H1 (cell line): ENCODE results near the gene ARHGAP15. TPM values are rescaled to one million over a fixed set of nuclear protein-coding genes. Genes with fewer than 3 reads are reported as not detected.

Experiments used
- BRCA1 ChIP-seq: IDR thresholded peaks from 2 replicates; pipeline ENCODE4 v1.6.1; 2012; ENCODE audit warnings: low read depth, low read length, improper control_type of control experiment
- EZH2 ChIP-seq: fragments of 200-600 bp; sonication (generic); IDR thresholded peaks from 2 replicates; pipeline ENCODE4 v1.7.1; 2012; ENCODE audit warnings: low read depth, mild to moderate bottlenecking, moderate library complexity, low read length, inconsistent platforms; ENCODE audit not compliant: severe bottlenecking
- MAX ChIP-seq: IDR thresholded peaks from 2 replicates; pipeline ENCODE4 v1.6.1; 2012; ENCODE audit warnings: inconsistent platforms
- RBBP5 ChIP-seq: IDR thresholded peaks from 2 replicates; pipeline ENCODE4 v1.7.1; 2012; ENCODE audit warnings: low read depth, mild to moderate bottlenecking, inconsistent platforms, low read length, moderate library complexity, borderline replicate concordance
- TAF1 ChIP-seq: IDR thresholded peaks from 2 replicates; pipeline ENCODE4 v1.6.1; 2011; ENCODE audit warnings: mild to moderate bottlenecking, low read depth, low read length
- TBP ChIP-seq: IDR thresholded peaks from 2 replicates; pipeline ENCODE4 v1.6.1; 2011; ENCODE audit warnings: low read depth, low read length, improper control_type of control experiment
- polyA plus RNA-seq, 7 experiments: library from polyadenylated mRNA; depleted of rRNA in 3 of 7; stranded (reverse) in 5 of 7; unstranded in 2 of 7; fragments of >200 nt in 5 of 7; fragments of 200-250 nt in 2 of 7; gene quantifications; 1 replicate in 5 of 7; 2 replicates in 1 of 7; 4 replicates in 1 of 7; pipeline versions ENCODE4 v1.2.1 to v1.2.3, GENCODE V29; 2011 to 2013; ENCODE audit warnings: missing spikeins in 2 of 7, mixed read lengths in 2 of 7
- total RNA-seq: library from RNA; stranded (reverse); fragmentation: NEBNext Ultra II Directional; extraction: Animal tissue kit (Norgen Biotek cat#: 25700); gene quantifications from 2 replicates; pipeline ENCODE4 v1.2.1, GENCODE V29; 2021

The ARHGAP15 gene
- total and polyA plus RNA-seq, 2 of the 8 experiments (the other 6 are each of a cell fraction or from before 2014, with no cell fraction given), result not detected

DNA sequence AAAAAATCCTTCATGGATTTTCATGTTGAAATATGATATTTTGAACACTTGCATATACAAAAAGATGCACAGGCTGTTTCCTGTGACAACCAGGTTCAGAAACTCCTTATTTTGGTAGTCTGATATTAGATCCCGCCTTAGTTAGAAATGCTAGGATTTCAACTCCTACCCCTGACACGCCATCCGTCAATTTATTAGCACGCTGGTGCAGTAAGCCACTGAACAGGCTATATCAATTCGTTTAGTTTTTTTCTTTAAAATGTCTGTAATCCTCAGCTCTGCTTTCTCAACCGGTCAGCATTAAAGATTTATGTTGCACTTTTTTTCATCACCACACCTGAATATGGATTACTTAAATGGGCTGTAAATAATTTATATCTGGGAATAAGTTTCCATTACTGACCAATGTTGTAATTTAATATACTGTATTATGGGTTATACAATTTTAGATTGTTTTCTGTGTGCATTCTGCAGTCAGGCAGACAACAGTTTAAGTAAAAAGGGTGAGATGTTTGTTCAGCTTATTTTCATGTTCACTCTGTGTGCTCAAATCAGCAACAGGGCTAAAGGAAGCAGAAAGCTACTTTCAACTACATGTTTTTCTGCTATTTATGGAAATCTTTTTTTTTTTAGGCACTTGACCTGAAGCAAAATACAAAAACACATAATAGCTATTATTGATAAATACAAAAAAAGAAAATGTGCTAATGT, 227.7 kb downstream of the ARHGAP15 start (continued):
- TF ChIP-seq RBBP5, result no peak
- TF ChIP-seq TBP, result no peak
- no peak for TF ChIP-seq MAX
- no peak for TF ChIP-seq TAF1
- TF ChIP-seq EZH2, result no peak
- TF ChIP-seq BRCA1, result no peak
